Caki2 (cell line): ENCODE measurements around the gene ASB1. TPM values are rescaled to one million over a fixed set of nuclear protein-coding genes. Genes with fewer than 3 reads are reported as not detected.

Experiments used
- DNase-seq: peaks from one replicate; pipeline ENCODE4 v3.0.0-alpha.2; 2015; ENCODE audit warnings: low read depth
- in situ Hi-C: cut with HindIII; loops from 2 replicates; pipeline ENCODE4 v1.10.0; 2016; ENCODE audit warnings: low sequenced_read_pairs, low pct_unique_long_range_greater_than_20kb, mixed read lengths
- total RNA-seq: library from RNA; depleted of rRNA; stranded (reverse); fragments of >200 nt; shearing (Covaris generic); gene quantifications from 2 replicates; pipeline ENCODE4 v1.2.3, GENCODE V29; 2014; ENCODE audit warnings: low replicate concordance

ASB1 gene
- total RNA-seq, 1 experiment from 2014 or later: 13.3 TPM

- in situ Hi-C loops: no loop called here
Observed at GRCh38 chr2:238456970-238457926, 30.5 kb downstream of the ASB1 start.

GRCh38 chr2:238457927-238458324 lies 31.2 kb downstream of the ASB1 start:
- in situ Hi-C loops: no loop called here
- no peak for DNase-seq

More at GRCh38 chr2:238456970-238457926, 30.5 kb downstream of the ASB1 start:
- no peak for DNase-seq

- in situ Hi-C loops: no loop called here
- DNase-seq: no peak
Observed at GRCh38 chr2:238458651-238459050, 31.9 kb downstream of the ASB1 start.

DNA sequence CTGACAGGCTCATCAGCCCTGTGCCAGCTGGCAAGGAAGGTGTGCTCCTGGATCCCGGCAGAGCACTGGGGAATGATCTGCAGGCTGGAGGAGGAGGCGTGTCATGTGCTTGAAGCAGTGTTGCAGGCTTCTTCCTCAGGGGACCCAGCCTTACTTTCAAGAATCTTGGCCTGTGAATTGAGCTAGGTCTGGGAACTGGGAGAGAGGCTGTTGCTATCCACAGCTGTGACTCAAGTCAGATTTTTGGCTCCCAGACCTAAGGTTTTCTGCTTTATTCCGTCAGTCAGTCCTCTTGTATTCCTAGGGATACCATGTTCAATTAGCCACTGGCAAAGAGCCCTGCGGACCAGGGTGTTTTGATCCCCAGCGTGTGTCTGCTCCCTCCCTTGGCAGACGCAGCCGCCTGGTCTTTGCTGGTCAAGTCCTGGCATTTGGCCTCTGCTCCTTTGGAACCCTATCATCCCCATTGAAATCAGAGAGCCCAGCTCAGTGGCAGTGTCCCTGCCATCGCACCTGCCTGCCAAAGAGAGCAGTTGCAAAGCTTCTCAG lies 32.4 kb downstream of the ASB1 start:
- in situ Hi-C loops: no loop called here
- DNase-seq: no peak

GRCh38 chr2:238461051-238461450 lies 34.3 kb downstream of the ASB1 start:
- in situ Hi-C loops: no loop called here
- DNase-seq: no peak

- in situ Hi-C loops: no loop called here
Observed at GRCh38 chr2:238461491-238461890, 34.8 kb downstream of the ASB1 start.

DNA sequence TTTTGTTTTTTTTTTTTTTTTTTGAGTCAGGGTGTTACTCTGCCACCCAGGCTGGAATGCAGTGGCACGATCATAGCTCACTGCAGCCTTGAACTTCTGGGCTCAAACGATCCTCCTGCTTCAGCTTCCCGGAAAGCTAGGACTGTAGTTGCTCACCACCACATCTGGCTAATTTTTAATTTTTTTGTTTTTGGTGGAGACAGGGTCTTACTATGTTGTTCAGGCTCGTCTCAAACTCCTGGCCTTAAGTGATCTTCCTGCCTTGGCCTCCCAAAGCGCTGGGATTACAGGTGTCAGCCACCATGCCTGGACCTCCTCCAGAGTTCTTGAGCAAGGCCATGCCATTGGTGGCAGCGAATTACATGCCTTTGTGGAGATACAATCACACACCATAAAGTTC lies 35.2 kb downstream of the ASB1 start:
- DNase-seq: no peak
- in situ Hi-C loops: no loop called here

More at GRCh38 chr2:238461491-238461890, 34.8 kb downstream of the ASB1 start:
- DNase-seq: no peak

GRCh38 chr2:238462782-238463396 lies 36.2 kb downstream of the ASB1 start:
- in situ Hi-C loops: no loop called here
- DNase-seq: peak; percentile 3

DNA sequence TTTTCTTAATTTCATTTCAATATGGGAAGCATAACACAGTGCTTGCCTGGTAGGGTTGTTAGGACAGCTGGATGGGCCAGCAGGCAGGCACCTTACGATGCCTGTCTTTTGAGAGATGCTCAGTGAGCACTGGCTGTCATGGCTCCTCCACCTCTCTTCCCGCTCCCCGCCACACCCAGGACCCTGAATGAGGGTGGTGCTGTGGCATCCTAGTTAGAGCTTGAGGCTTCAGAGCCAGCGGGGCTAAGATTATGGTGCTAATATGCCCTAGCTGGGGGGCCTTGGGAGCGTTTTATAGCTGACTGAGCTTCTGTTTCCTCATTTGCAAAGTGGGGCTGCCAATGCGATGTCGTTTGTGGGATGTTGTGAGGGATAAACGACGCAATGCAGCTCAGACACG lies 37.7 kb downstream of the ASB1 start:
- in situ Hi-C loops: no loop called here
- no peak for DNase-seq

GRCh38 chr2:238465487-238466242 lies 38.9 kb downstream of the ASB1 start:
- no peak for DNase-seq
- in situ Hi-C loops: no loop called here

DNA sequence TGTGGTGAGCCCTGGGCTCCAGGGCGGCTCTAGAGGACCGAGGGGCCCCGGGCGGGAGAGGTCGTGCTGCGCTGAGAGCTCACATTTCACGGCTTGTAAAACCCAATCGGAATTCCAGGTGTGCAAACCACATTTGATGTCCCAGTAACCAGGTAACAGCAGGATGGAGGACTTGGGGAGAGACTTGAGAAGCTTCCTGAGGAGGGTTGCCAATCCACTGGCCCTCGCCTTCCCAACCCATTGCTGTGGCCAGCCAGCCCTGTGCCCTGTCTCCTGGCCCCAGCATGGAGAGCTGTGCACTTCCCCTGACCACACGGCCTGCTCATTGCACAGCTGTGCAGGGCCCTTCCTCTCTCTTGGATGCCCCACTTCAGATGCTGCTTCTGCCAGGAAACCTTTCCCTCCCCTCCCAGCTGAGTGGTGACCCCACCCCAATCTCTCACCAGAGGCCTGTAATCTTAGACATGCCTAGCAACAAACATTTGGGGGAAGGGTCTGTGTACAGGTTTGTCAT lies 39.6 kb downstream of the ASB1 start:
- in situ Hi-C loops: no loop called here
- DNase-seq: no peak

DNA sequence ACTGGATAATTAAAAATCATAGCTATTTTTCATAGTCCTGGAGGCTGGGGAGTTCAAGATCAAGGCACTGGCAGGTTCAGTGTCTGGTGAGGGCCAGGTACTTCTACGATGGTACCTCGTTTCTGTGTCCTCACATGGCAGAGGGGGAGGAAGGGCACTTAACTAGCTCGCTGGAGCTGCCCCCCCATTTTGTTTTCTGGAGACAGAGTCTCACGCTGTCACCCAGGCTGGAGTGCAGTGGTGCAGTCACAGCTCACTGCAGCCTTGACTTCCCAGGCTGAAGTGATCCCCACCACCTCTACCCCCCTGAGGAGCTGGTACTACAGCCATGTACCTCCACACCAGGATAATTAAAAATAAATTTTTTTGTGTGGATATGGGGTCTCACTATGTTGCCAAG lies 40.3 kb downstream of the ASB1 start:
- no peak for DNase-seq
- in situ Hi-C loops: no loop called here

GRCh38 chr2:238467792-238468191 lies 41.1 kb downstream of the ASB1 start:
- no peak for DNase-seq
- in situ Hi-C loops: no loop called here

GRCh38 chr2:238469155-238469554 lies 42.4 kb downstream of the ASB1 start:
- in situ Hi-C loops: no loop called here
- no peak for DNase-seq

DNA sequence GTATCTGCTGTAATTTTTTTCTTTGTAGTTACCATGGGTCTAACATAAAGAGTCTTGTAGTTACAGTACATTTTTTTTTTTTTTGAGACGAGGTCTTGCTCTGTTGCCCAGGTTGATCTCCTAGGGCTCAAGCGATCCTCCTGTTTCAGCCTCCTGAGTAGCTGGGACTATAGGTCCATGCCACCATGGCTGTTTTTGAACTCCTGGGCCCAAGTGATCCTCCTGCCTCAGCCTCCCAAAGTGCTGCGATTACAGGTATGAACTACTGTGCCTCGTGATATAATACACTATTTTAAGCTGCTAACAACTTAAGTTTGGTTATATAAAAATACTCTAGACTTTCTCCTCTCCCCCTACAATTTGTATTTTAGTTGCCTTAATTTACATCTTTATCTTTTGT lies 46.3 kb downstream of the ASB1 start:
- in situ Hi-C loops: no loop called here
- DNase-seq: no peak

GRCh38 chr2:238473523-238473922 lies 46.8 kb downstream of the ASB1 start:
- in situ Hi-C loops: no loop called here
- no peak for DNase-seq

GRCh38 chr2:238475034-238475433 lies 48.3 kb downstream of the ASB1 start:
- in situ Hi-C loops: no loop called here
- no peak for DNase-seq

GRCh38 chr2:238475566-238475965 lies 48.8 kb downstream of the ASB1 start:
- in situ Hi-C loops: no loop called here
- no peak for DNase-seq
